Measurements from ENCODE around the gene NEDD4L. TPM values are rescaled to one million over a fixed set of nuclear protein-coding genes. Genes with fewer than 3 reads are reported as not detected.

Gene NEDD4L
- total RNA-seq, 5 donors from 2014 or later (not counting 1 experiment from before 2014, with no cell fraction given): 4.4 to 10.7 (median 6.7) TPM

GRCh38 chr18:58339890-58340289, 295.9 kb downstream of the NEDD4L start:
- H3K4me1 ChIP-seq (ENCODE audit: control insufficient read depth in 1 of 2, extremely low read depth in 1 of 2, insufficient read depth in 2 of 2, low read length in 2 of 2): peaks cover 0 to 2% of the 10 kb centered on the region in 2 experiments
- H3K9me3 ChIP-seq: no peaks in the 10 kb centered on the region
- H3K27me3 Mint-ChIP-seq: no peaks in the 10 kb centered on the region
- ATAC-seq (replicated peaks in 1 of 4) (no peak), DNase-seq (no peak)
- POLR2A ChIA-PET: interaction anchor here in 1 of 2 donors (0.5 kb wide), 1 partner anchor 709 kb away, joined by 3 read pairs; no protein-coding TSS in a partner anchor
- peaks cover 18% of the 10 kb centered on the region for H3K36me3 Mint-ChIP-seq
- H3K27me3 ChIP-seq (replicated peaks in 1 of 2; ENCODE audit: control insufficient read depth in 2 of 2, extremely low read depth in 1 of 2, insufficient read depth in 2 of 2, low read length in 1 of 2): no peaks in the 10 kb centered on the region
- 96% methylated on average over 4 of the region's 5 CpGs for WGBS (ENCODE audit: insufficient coverage)
- CTCF ChIA-PET: no interaction called here
- no peaks in the 10 kb centered on the region for H3K9me3 Mint-ChIP-seq
- H3K27ac Mint-ChIP-seq: no peak overlapping the region
- H3K27ac ChIP-seq (ENCODE audit: low read length): no peak overlapping the region
- H3K4me1 Mint-ChIP-seq: no peaks in the 10 kb centered on the region
- no peak overlapping the region for H3K4me3 Mint-ChIP-seq
- H3K4me3 ChIP-seq (ENCODE audit: control insufficient read depth in 1 of 2, extremely low read depth in 1 of 2, low read length in 1 of 2): no peak overlapping the region
- no peaks in the 10 kb centered on the region for H3K36me3 ChIP-seq (ENCODE audit: control insufficient read depth in 2 of 2, extremely low read depth in 1 of 2, insufficient read depth in 1 of 2, low read length in 1 of 2)

- H3K4me1 Mint-ChIP-seq: no peaks in the 10 kb centered on the region
- H3K9me3 Mint-ChIP-seq: no peaks in the 10 kb centered on the region
- no peak overlapping the region for H3K27ac Mint-ChIP-seq
- H3K36me3 ChIP-seq (ENCODE audit: control insufficient read depth in 2 of 2, extremely low read depth in 1 of 2, insufficient read depth in 1 of 2, low read length in 1 of 2): no peaks in the 10 kb centered on the region
- peaks cover 17% of the 10 kb centered on the region for H3K36me3 Mint-ChIP-seq
- peaks cover 0 to 2% of the 10 kb centered on the region in 2 experiments for H3K4me1 ChIP-seq (ENCODE audit: control insufficient read depth in 1 of 2, extremely low read depth in 1 of 2, insufficient read depth in 2 of 2, low read length in 2 of 2)
- no peaks in the 10 kb centered on the region for H3K27me3 ChIP-seq (replicated peaks in 1 of 2; ENCODE audit: control insufficient read depth in 2 of 2, extremely low read depth in 1 of 2, insufficient read depth in 2 of 2, low read length in 1 of 2)
- no peak for DNase-seq
- H3K27me3 Mint-ChIP-seq: no peaks in the 10 kb centered on the region
- POLR2A ChIA-PET: no interaction called here
- WGBS (ENCODE audit: insufficient coverage): 91% methylated on average over 4 of the region's 8 CpGs
- H3K4me3 Mint-ChIP-seq: no peak overlapping the region
- no peaks in the 10 kb centered on the region for H3K9me3 ChIP-seq
- no peak for ATAC-seq (replicated peaks in 1 of 4)
- no peak overlapping the region for H3K27ac ChIP-seq (ENCODE audit: low read length)
- CTCF ChIA-PET: no interaction called here
- no peak overlapping the region for H3K4me3 ChIP-seq (ENCODE audit: control insufficient read depth in 1 of 2, extremely low read depth in 1 of 2, low read length in 1 of 2)
Measured at GRCh38 chr18:58341916-58342315, 297.9 kb downstream of the NEDD4L start.

- no peak overlapping the region for H3K4me3 Mint-ChIP-seq
- H3K4me3 ChIP-seq (ENCODE audit: control insufficient read depth in 1 of 2, extremely low read depth in 1 of 2, low read length in 1 of 2): no peak overlapping the region
- POLR2A ChIA-PET: no interaction called here
- no peaks in the 10 kb centered on the region for H3K4me1 ChIP-seq (ENCODE audit: control insufficient read depth in 1 of 2, extremely low read depth in 1 of 2, insufficient read depth in 2 of 2, low read length in 2 of 2)
- H3K27me3 ChIP-seq (replicated peaks in 1 of 2; ENCODE audit: control insufficient read depth in 2 of 2, extremely low read depth in 1 of 2, insufficient read depth in 2 of 2, low read length in 1 of 2): no peaks in the 10 kb centered on the region
- H3K36me3 Mint-ChIP-seq: peaks cover 21% of the 10 kb centered on the region
- DNase-seq: no peak
- no peak overlapping the region for H3K27ac Mint-ChIP-seq
- H3K9me3 ChIP-seq: no peaks in the 10 kb centered on the region
- H3K27ac ChIP-seq (ENCODE audit: low read length): no peak overlapping the region
- no peaks in the 10 kb centered on the region for H3K36me3 ChIP-seq (ENCODE audit: control insufficient read depth in 2 of 2, extremely low read depth in 1 of 2, insufficient read depth in 1 of 2, low read length in 1 of 2)
- ATAC-seq (replicated peaks in 1 of 4): no peak
- H3K27me3 Mint-ChIP-seq: no peaks in the 10 kb centered on the region
- H3K4me1 Mint-ChIP-seq: no peaks in the 10 kb centered on the region
- CTCF ChIA-PET: no interaction called here
- WGBS (ENCODE audit: insufficient coverage): 65% methylated on average over 2 of the region's 3 CpGs
- H3K9me3 Mint-ChIP-seq: no peaks in the 10 kb centered on the region
Measured at GRCh38 chr18:58344080-58344670, 300.1 kb downstream of the NEDD4L start.

GRCh38 chr18:58344861-58345463, 300.9 kb downstream of the NEDD4L start:
- H3K27me3 Mint-ChIP-seq: no peaks in the 10 kb centered on the region
- no peak for ATAC-seq (replicated peaks in 1 of 4)
- Histone ChIP-seq H3K4me1 (ENCODE audit: control insufficient read depth in 1 of 2, extremely low read depth in 1 of 2, insufficient read depth in 2 of 2, low read length in 2 of 2) (no peaks in the 10 kb centered on the region), H3K27ac (ENCODE audit: low read length) (no peak overlapping the region), H3K9me3 (no peaks in the 10 kb centered on the region), H3K36me3 (ENCODE audit: control insufficient read depth in 2 of 2, extremely low read depth in 1 of 2, insufficient read depth in 1 of 2, low read length in 1 of 2) (no peaks in the 10 kb centered on the region), H3K27me3 (replicated peaks in 1 of 2; ENCODE audit: control insufficient read depth in 2 of 2, extremely low read depth in 1 of 2, insufficient read depth in 2 of 2, low read length in 1 of 2) (no peaks in the 10 kb centered on the region), H3K4me3 (ENCODE audit: control insufficient read depth in 1 of 2, extremely low read depth in 1 of 2, low read length in 1 of 2) (no peak overlapping the region)
- ChIA-PET CTCF (interaction anchor here in 1 of 2 donors (0.6 kb wide), 1 partner anchor 418 kb away, joined by 3 read pairs; no protein-coding TSS in a partner anchor), POLR2A (no interaction called here)
- 86% methylated on average over 1 of the region's 8 CpGs for WGBS (ENCODE audit: insufficient coverage)
- peaks cover 23% of the 10 kb centered on the region for H3K36me3 Mint-ChIP-seq
- no peak for DNase-seq
- H3K4me3 Mint-ChIP-seq: no peak overlapping the region
- H3K4me1 Mint-ChIP-seq: no peaks in the 10 kb centered on the region
- no peaks in the 10 kb centered on the region for H3K9me3 Mint-ChIP-seq
- H3K27ac Mint-ChIP-seq: no peak overlapping the region

GRCh38 chr18:58345875-58346274, 301.8 kb downstream of the NEDD4L start:
- H3K27me3 ChIP-seq (replicated peaks in 1 of 2; ENCODE audit: control insufficient read depth in 2 of 2, extremely low read depth in 1 of 2, insufficient read depth in 2 of 2, low read length in 1 of 2): no peaks in the 10 kb centered on the region
- POLR2A ChIA-PET: interaction anchor here in 1 of 2 donors (0.7 kb wide), 1 partner anchor 676 kb away, joined by 4 read pairs; no protein-coding TSS in a partner anchor
- WGBS (ENCODE audit: insufficient coverage): 40% methylated on average over 1 of the region's 6 CpGs
- CTCF ChIA-PET: no interaction called here
- H3K36me3 ChIP-seq (ENCODE audit: control insufficient read depth in 2 of 2, extremely low read depth in 1 of 2, insufficient read depth in 1 of 2, low read length in 1 of 2): no peaks in the 10 kb centered on the region
- H3K4me1 Mint-ChIP-seq: no peaks in the 10 kb centered on the region
- no peak overlapping the region for H3K4me3 ChIP-seq (ENCODE audit: control insufficient read depth in 1 of 2, extremely low read depth in 1 of 2, low read length in 1 of 2)
- no peaks in the 10 kb centered on the region for H3K4me1 ChIP-seq (ENCODE audit: control insufficient read depth in 1 of 2, extremely low read depth in 1 of 2, insufficient read depth in 2 of 2, low read length in 2 of 2)
- H3K27me3 Mint-ChIP-seq: no peaks in the 10 kb centered on the region
- no peaks in the 10 kb centered on the region for H3K9me3 ChIP-seq
- H3K27ac Mint-ChIP-seq: no peak overlapping the region
- peaks cover 28% of the 10 kb centered on the region for H3K36me3 Mint-ChIP-seq
- no peaks in the 10 kb centered on the region for H3K9me3 Mint-ChIP-seq
- DNase-seq: no peak
- no peak for ATAC-seq (replicated peaks in 1 of 4)
- H3K4me3 Mint-ChIP-seq: no peak overlapping the region
- no peak overlapping the region for H3K27ac ChIP-seq (ENCODE audit: low read length)

GRCh38 chr18:58347135-58347534, 303.1 kb downstream of the NEDD4L start:
- 73% methylated on average over 3 of the region's 7 CpGs for WGBS (ENCODE audit: insufficient coverage)

More at GRCh38 chr18:58347135-58347534, 303.1 kb downstream of the NEDD4L start:
- peaks cover 28% of the 10 kb centered on the region for H3K36me3 Mint-ChIP-seq
- DNase-seq (no peak), ATAC-seq (replicated peaks in 1 of 4) (no peak)
- H3K4me3 Mint-ChIP-seq: no peak overlapping the region
- H3K9me3 Mint-ChIP-seq: no peaks in the 10 kb centered on the region
- POLR2A ChIA-PET: no interaction called here
- Histone ChIP-seq H3K4me1 (ENCODE audit: control insufficient read depth in 1 of 2, extremely low read depth in 1 of 2, insufficient read depth in 2 of 2, low read length in 2 of 2) (no peaks in the 10 kb centered on the region), H3K9me3 (no peaks in the 10 kb centered on the region), H3K4me3 (ENCODE audit: control insufficient read depth in 1 of 2, extremely low read depth in 1 of 2, low read length in 1 of 2) (no peak overlapping the region), H3K36me3 (ENCODE audit: control insufficient read depth in 2 of 2, extremely low read depth in 1 of 2, insufficient read depth in 1 of 2, low read length in 1 of 2) (no peaks in the 10 kb centered on the region), H3K27me3 (replicated peaks in 1 of 2; ENCODE audit: control insufficient read depth in 2 of 2, extremely low read depth in 1 of 2, insufficient read depth in 2 of 2, low read length in 1 of 2) (no peaks in the 10 kb centered on the region), H3K27ac (ENCODE audit: low read length) (no peak overlapping the region)
- no peak overlapping the region for H3K27ac Mint-ChIP-seq
- H3K4me1 Mint-ChIP-seq: no peaks in the 10 kb centered on the region
- H3K27me3 Mint-ChIP-seq: no peaks in the 10 kb centered on the region
- CTCF ChIA-PET: interaction anchor here (0.5 to 0.7 kb wide), 3 partner anchors 21 to 355 kb away, joined by 3 to 5 read pairs (median 4); no protein-coding TSS in a partner anchor

Measured in T-cell (primary cell).